ENCODE results near the gene ATP8A2. TPM values are rescaled to one million over a fixed set of nuclear protein-coding genes. Genes with fewer than 3 reads are reported as not detected.
A peak's percentile ranks its signal among the peaks of the same experiment; 100 is the strongest.
"Not testable (repeated sequence)": the region's sequence is repeated elsewhere in the genome, so short reads cannot be mapped to it uniquely, and the experiment has no call there.

The ATP8A2 gene
- total RNA-seq, 2 experiments from 2014 or later, result 1.6 to 1.7 TPM

DNA sequence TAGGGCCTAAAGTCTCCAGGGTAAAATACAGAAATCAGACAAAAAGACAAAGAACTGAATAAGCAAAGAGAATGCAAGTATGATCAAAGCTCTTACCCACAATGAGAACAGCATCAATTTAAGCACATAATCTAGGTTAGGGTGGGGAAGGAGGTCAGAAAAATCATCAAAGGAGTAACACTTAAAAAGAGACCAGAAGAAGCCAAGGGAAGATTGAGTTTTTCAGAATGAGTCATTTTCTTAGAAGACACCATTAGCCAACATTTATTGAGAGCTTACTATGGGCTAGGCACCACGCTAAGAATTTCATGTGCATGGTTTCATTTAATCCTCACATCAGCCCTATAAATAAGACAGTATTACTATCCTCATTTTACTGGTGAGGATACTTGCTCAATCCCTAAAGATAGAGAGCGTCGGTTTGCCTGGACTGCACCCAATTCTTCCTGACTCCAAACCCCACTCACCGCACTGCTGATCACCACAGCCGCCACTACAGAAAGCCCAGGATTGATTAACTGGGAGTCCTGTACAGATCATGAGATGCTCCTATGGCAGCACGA is 681.7 kb downstream of the ATP8A2 start:
- peaks cover 25% of the 10 kb centered on the region for H3K4me1 Mint-ChIP-seq
- no peaks in the 10 kb centered on the region for H3K36me3 Mint-ChIP-seq
- H3K9me3 Mint-ChIP-seq, result no peaks in the 10 kb centered on the region
- DNase-seq, result no peak
- H3K4me3 Mint-ChIP-seq, result no peak overlapping the region
- no peak overlapping the region for H3K27ac Mint-ChIP-seq
- peaks cover 22% of the 10 kb centered on the region for H3K27me3 Mint-ChIP-seq

DNA sequence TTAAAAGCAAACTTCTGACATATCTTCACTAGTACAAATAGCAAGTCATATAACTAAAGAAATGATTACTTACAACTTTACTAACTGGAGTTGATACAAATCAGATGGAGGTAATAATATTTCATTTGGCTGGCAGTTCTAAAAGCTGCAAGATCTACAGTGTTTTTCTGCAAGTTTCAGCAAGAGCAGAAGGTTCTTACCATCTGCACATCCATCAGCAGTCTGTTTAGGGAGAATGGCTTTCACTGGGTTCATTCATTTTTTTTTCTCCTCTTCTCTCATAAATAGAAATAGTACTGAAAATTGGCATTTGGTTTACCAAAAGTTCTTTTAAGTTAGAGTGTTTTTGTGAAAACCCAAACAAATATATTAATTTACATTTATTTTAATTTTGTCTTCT is 683.1 kb downstream of the ATP8A2 start:
- DNase-seq, result no peak

DNA sequence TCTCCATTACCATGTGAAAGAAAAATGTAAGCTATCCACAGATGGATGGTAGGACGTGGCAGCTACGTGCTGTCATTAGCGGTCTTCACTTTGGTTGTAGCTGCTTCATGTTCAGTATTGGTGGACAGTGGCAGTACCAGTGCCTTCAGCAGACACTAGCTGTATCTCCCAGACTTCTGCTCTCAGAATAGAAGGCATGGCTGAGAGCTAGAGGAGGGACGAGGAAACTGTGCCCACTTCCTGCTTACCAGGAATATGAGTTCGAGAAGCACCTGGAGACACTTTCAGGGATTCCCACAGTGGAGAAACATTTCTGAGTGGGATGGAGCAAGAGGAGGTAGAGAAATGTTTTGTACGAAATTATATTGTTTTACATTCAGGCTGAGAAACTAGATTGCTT is 686.9 kb downstream of the ATP8A2 start:
- peaks cover 3% of the 10 kb centered on the region for H3K4me1 Mint-ChIP-seq
- no peak overlapping the region for H3K4me3 Mint-ChIP-seq
- no peaks in the 10 kb centered on the region for H3K27me3 Mint-ChIP-seq
- no peak for DNase-seq
- H3K36me3 Mint-ChIP-seq, result no peaks in the 10 kb centered on the region
- no peaks in the 10 kb centered on the region for H3K9me3 Mint-ChIP-seq
- H3K27ac Mint-ChIP-seq, result no peak overlapping the region

More for the DNA sequence above, 683.1 kb downstream of the ATP8A2 start:
- H3K9me3 Mint-ChIP-seq, result no peaks in the 10 kb centered on the region
- H3K4me3 Mint-ChIP-seq, result no peak overlapping the region
- peaks cover 20% of the 10 kb centered on the region for H3K4me1 Mint-ChIP-seq
- no peaks in the 10 kb centered on the region for H3K36me3 Mint-ChIP-seq
- H3K27me3 Mint-ChIP-seq, result peaks cover 11% of the 10 kb centered on the region
- no peak overlapping the region for H3K27ac Mint-ChIP-seq

DNA sequence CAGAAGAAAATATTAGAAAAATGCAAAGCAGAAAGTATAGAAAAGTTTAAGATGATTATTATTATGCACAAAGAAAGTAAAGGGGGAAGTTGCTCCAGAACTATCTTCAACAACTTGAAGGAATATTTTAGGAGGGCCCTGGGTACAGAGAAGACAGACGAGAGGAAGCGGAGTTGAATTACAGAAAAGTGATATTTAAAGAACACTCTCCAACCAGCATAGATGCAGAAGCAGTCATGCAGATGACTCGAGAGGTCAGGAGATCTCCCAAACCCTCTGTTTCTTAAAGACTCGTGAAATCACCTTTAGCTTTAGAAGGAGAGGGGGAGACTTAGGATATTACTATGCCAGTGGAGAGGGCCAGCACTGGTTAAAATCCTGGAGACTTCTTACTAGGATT is 688.6 kb downstream of the ATP8A2 start:
- Mint-ChIP-seq H3K27me3 (no peaks in the 10 kb centered on the region), H3K36me3 (no peaks in the 10 kb centered on the region), H3K4me3 (no peak overlapping the region), H3K4me1 (peaks cover 2% of the 10 kb centered on the region), H3K9me3 (no peaks in the 10 kb centered on the region), H3K27ac (no peak overlapping the region)
- no peak for DNase-seq

DNA sequence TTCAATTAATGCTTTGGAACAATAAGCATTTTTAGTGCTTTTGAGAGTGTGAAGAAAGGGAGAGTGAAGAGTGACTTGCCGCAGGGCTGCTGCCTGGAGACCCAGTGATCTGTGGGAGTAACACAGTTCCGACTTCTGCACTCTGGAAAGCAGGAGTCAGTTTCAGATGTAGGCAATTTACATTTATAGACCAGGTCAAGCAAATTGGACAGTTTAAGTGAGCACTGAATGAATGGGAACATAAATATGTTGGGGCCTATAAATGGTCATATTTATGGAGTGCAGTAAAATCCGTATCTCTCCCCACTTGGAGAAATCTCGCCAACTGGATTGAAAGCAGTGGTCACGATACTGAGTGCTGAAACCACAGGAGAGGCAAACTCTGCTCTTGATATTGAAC is 689.5 kb downstream of the ATP8A2 start:
- peaks cover 2% of the 10 kb centered on the region for H3K4me1 Mint-ChIP-seq
- no peak overlapping the region for H3K27ac Mint-ChIP-seq
- H3K36me3 Mint-ChIP-seq, result no peaks in the 10 kb centered on the region
- H3K9me3 Mint-ChIP-seq, result no peaks in the 10 kb centered on the region
- DNase-seq, result no peak
- H3K4me3 Mint-ChIP-seq, result no peak overlapping the region
- no peaks in the 10 kb centered on the region for H3K27me3 Mint-ChIP-seq

DNA sequence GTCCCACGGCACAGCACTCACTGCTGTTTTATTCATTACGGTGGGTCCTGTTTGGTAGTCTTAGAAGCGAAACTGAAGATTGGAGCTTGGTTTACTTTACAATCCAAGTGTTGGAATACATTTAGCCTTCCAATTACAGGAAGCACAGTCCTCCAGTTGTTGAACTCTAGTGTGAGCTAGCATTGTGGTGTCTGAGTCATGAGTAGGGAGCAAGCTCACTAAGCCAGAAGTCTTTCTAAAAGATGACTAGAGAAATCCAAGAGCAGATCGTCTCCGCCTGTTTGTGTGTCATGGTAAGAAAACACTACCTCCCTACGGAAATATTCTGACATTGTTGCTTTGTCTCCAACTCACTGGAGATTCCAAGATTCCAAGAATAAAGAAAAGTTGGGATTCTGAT is 690.2 kb downstream of the ATP8A2 start:
- Mint-ChIP-seq H3K4me1 (peaks cover 2% of the 10 kb centered on the region), H3K36me3 (no peaks in the 10 kb centered on the region), H3K9me3 (no peaks in the 10 kb centered on the region), H3K27me3 (no peaks in the 10 kb centered on the region), H3K4me3 (no peak overlapping the region), H3K27ac (no peak overlapping the region)
- DNase-seq, result no peak

DNA sequence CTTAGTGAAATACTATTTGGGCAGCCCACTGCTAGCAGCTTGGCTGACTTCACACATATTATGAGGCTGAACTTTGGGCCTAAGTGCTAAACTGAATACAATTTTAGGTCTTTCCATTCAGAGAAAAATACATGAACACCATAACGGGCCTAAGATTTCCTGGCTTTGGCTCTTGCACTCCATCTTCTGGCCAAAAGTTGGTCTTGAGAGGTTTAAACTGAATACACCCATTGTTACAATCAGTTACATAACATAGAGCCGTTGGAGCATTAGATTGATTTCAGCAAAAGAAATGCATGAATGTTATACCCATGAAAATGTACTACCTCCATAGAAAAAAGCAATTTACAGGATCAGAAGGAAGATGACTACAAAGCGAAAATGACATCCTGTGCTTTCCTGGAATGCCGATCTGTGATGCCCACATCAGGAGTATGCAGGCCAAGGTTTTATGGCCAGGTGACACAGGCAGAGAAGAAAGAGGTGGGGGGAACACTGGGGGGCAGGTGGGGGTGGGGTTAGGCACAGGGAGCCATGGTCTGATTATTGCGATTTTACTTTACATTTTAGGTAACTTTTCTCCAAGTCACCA is 691.2 kb downstream of the ATP8A2 start:
- no peak overlapping the region for H3K27ac Mint-ChIP-seq
- H3K4me1 Mint-ChIP-seq, result peaks cover 2% of the 10 kb centered on the region
- no peak overlapping the region for H3K4me3 Mint-ChIP-seq
- no peaks in the 10 kb centered on the region for H3K36me3 Mint-ChIP-seq
- H3K27me3 Mint-ChIP-seq, result no peaks in the 10 kb centered on the region
- no peaks in the 10 kb centered on the region for H3K9me3 Mint-ChIP-seq
- peak; percentile 12 for DNase-seq

DNA sequence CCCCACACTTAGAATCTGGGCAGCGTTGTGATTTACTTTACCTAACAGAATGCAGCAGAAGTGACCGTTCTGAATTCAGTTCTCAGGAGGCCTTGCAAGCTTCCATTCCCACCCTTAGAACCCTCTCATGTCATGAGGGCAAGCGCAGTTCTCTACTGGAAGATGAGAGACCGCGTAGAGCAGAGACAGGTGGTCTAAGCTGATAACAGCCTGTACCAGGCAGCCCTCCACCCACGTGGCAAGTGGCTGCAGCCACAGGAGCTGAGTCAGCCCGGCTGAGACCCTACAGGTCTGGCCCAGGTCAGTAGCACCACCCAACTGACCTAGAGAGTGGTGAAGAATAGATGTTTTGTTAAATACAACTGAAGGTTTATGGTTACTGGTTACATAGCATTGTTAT is 694.7 kb downstream of the ATP8A2 start:
- not testable (repeated sequence) for H3K9me3 Mint-ChIP-seq, H3K36me3 Mint-ChIP-seq, H3K4me1 Mint-ChIP-seq, H3K27ac Mint-ChIP-seq, H3K27me3 Mint-ChIP-seq, H3K4me3 Mint-ChIP-seq, DNase-seq

DNA sequence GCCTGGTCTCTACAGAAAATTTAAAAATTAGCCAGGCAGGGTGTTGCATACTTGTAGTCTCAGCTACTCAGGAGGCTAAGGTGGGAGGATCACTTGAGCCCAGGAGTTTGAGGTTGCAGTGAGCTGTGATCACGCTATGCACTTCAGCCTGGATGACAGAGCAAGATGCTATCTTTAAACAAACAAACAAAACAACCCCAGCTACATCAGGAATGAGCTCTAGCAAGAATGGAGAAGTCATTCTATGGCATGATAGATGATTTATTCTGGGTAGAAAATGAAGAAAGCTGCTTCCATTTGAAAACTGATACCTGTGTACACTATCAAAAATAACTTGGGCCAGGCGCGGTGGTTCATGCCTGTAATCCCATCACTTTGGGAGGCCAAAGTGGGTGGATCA is 695.8 kb downstream of the ATP8A2 start:
- DNase-seq, result no peak
- Mint-ChIP-seq H3K4me1 (peaks cover 2% of the 10 kb centered on the region), H3K27me3 (peaks cover 13% of the 10 kb centered on the region), H3K36me3 (no peaks in the 10 kb centered on the region), H3K27ac (no peak overlapping the region), H3K4me3 (no peak overlapping the region), H3K9me3 (no peaks in the 10 kb centered on the region)

DNA sequence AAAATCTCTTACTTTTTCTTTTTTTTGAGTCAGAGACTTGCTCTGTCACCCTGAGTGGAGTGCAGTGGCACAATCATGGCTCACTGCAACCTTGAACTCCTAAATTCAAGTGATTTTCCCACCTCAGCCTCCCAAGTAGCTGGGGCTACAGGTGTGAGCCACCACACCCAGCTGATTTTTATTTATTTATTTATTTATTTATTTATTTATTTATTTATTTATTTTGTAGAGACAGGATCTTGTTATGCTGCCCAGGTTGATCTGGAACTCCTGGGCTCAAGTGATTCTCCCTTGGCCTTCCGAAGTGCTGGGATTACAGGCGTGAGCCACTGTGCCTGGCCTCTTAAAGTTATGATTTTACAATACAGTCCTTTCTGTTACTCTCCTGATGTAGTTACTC is 696.6 kb downstream of the ATP8A2 start:
- H3K4me1 Mint-ChIP-seq, result not testable (repeated sequence)

DNA sequence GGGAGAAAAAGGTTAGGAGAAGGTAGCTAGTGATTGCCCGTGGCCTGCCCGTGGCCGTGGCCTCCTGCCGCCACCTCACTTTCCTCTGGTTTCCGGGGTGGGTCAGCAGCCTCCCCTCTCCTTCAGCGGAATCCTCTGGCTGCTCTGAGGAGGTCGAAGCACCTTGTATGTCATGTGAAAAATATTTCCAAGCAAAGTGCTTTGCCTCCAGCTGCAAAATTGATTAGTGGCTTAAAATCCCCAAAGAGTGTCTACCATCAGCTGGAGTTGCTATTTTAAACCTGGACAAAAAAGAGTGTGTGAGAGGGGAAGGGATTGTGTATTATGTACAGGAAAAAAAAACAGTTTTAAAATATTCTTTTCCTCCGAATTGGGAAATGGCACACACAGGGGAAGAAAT is 697.9 kb downstream of the ATP8A2 start:
- not testable (repeated sequence) for DNase-seq, H3K4me3 Mint-ChIP-seq, H3K9me3 Mint-ChIP-seq, H3K27ac Mint-ChIP-seq, H3K4me1 Mint-ChIP-seq, H3K36me3 Mint-ChIP-seq
- peaks cover 24% of the 10 kb centered on the region for H3K27me3 Mint-ChIP-seq

More for the DNA sequence above, 696.6 kb downstream of the ATP8A2 start:
- DNase-seq, H3K27ac Mint-ChIP-seq, H3K4me3 Mint-ChIP-seq, H3K9me3 Mint-ChIP-seq, H3K36me3 Mint-ChIP-seq: not testable (repeated sequence)
- H3K27me3 Mint-ChIP-seq, result peaks cover 15% of the 10 kb centered on the region

DNA sequence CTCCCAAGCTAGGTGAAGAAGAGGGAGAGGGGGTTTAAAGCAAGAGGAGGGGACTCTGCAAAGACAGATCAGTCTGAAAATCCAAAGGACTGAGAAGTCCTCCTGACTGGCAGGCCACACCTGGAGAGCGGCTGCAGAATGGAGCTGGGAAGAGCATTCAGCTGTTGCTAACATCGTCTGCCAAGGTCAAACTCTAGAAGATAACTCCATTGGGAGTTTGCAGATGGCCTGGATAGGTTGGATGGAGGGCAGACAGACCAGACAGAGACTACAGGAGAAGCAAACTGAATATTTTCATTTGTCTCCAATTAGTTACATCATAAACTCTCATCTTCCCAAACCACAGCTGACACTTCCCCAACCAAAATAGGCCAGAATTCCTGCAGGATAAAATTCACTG is 699.9 kb downstream of the ATP8A2 start:
- peaks cover 2% of the 10 kb centered on the region for H3K4me1 Mint-ChIP-seq
- H3K9me3 Mint-ChIP-seq, result no peaks in the 10 kb centered on the region
- no peak for DNase-seq
- H3K27me3 Mint-ChIP-seq, result peaks cover 33% of the 10 kb centered on the region
- H3K4me3 Mint-ChIP-seq, result no peak overlapping the region
- no peak overlapping the region for H3K27ac Mint-ChIP-seq
- H3K36me3 Mint-ChIP-seq, result no peaks in the 10 kb centered on the region

DNA sequence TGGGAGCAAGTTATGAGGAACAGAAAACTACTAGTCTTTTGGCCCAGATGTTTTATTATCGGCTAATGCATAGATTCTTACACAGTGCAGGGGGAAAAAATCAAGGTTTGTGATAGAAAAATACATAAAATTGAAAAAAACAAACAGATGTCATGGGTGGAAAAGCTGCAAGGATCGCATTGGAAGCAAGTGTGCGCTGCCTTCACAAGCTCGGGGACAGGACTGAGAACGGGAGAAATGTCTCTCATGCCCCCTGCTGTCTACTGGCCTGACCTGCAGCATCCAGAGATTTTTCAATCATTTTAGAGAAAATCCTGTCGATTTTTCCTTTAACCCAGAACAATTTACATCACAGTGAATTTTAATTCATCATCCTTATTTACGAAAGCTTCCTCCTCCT is 700.6 kb downstream of the ATP8A2 start:
- not testable (repeated sequence) for H3K4me1 Mint-ChIP-seq, DNase-seq, H3K36me3 Mint-ChIP-seq, H3K9me3 Mint-ChIP-seq, H3K27ac Mint-ChIP-seq, H3K4me3 Mint-ChIP-seq
- peaks cover 34% of the 10 kb centered on the region for H3K27me3 Mint-ChIP-seq

DNA sequence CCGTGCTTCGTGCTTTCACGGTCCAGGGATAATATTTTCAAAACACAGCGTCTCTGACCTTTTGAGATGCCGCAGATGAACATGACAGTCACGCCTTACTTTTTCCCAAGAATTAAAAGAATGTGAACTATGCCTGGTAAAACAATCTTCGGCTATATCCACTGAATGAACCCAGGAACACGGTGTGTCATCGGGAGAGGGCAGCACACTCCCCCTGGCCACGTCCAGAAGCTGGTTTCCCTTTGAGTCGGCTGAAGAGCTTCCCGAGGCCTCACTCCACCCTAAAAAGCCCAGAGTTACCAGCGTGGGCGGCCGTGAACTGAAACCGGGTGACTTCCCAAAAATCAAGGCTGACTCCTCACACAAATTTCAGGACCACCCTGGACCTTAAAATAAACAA is 702.9 kb downstream of the ATP8A2 start:
- H3K9me3 Mint-ChIP-seq, result no peaks in the 10 kb centered on the region

More for the DNA sequence above, 702.9 kb downstream of the ATP8A2 start:
- DNase-seq, result no peak
- H3K27me3 Mint-ChIP-seq, result peaks cover 36% of the 10 kb centered on the region
- H3K4me3 Mint-ChIP-seq, result no peak overlapping the region
- H3K36me3 Mint-ChIP-seq, result no peaks in the 10 kb centered on the region
- H3K4me1 Mint-ChIP-seq, result peaks cover 2% of the 10 kb centered on the region
- H3K27ac Mint-ChIP-seq, result no peak overlapping the region

All from activated naive CD8-positive, alpha-beta T cell treated with anti-CD3 and anti-CD28 coated beads for 36 hours (primary cell).